Liver (tissue), 9 donors: ENCODE data around the gene SLX4IP. TPM values are rescaled to one million over a fixed set of nuclear protein-coding genes. Genes with fewer than 3 reads are reported as not detected.

ENCODE experiments used
- DNase-seq: peaks from one replicate; pipeline ENCODE4 v3.0.0-alpha.2; 2017; ENCODE audit warnings: low spot score
- H3K27ac ChIP-seq, 2 donors: one replicate each; pipeline ENCODE4 v1.7.0; 2013; ENCODE audit warnings: inconsistent platforms in 2 of 2, low read length in 2 of 2, control low read depth in 1 of 2, low read depth in 1 of 2, mild to moderate bottlenecking in 1 of 2
- H3K27me3 ChIP-seq, 4 donors: one replicate each; pipeline versions ENCODE4 v1.6.1 to v1.7.0; 2013; ENCODE audit warnings: low read length in 3 of 4, inconsistent platforms in 1 of 4, mild to moderate bottlenecking in 1 of 4, moderate library complexity in 1 of 4; ENCODE audit not compliant: control insufficient read depth in 4 of 4, insufficient read depth in 4 of 4
- H3K36me3 ChIP-seq, 4 donors: one replicate each; pipeline versions ENCODE4 v1.6.1 to v1.7.0; 2013; ENCODE audit warnings: low read length in 3 of 4, mild to moderate bottlenecking in 3 of 4, low read depth in 1 of 4, moderate library complexity in 1 of 4; ENCODE audit not compliant: control insufficient read depth in 4 of 4, insufficient read depth in 3 of 4
- H3K4me1 ChIP-seq, 4 donors: one replicate each; pipeline versions ENCODE4 v1.6.1 to v1.7.0; 2013; ENCODE audit warnings: low read length in 3 of 4, mild to moderate bottlenecking in 3 of 4, moderate library complexity in 1 of 4; ENCODE audit not compliant: control insufficient read depth in 4 of 4, insufficient read depth in 4 of 4
- H3K4me3 ChIP-seq, 3 donors: one replicate each; pipeline versions ENCODE4 v1.6.1 to v1.7.0; 2013; ENCODE audit warnings: low read length in 3 of 3, control low read depth in 1 of 3, low read depth in 1 of 3, mild to moderate bottlenecking in 1 of 3
- H3K9ac ChIP-seq, 2 donors: one replicate each; pipeline ENCODE4 v1.7.0; 2013; ENCODE audit warnings: low read length in 2 of 2, mild to moderate bottlenecking in 2 of 2, moderate library complexity in 2 of 2, control low read depth in 1 of 2, low read depth in 1 of 2
- H3K9me3 ChIP-seq, 4 donors: one replicate each; pipeline versions ENCODE4 v1.6.1 to v1.7.0; 2013; ENCODE audit warnings: low read length in 3 of 4; ENCODE audit not compliant: control insufficient read depth in 4 of 4
- EGR1 ChIP-seq, 2 donors: IDR thresholded peaks; 2 replicates each; pipeline ENCODE4 v1.6.1; 2016 to 2018; ENCODE audit warnings: antibody characterized with exemption in 2 of 2, low read depth in 2 of 2
- FOXA1 ChIP-seq: IDR thresholded peaks from 2 replicates; pipeline ENCODE4 v1.6.1; 2016; ENCODE audit warnings: antibody characterized with exemption
- GABPA ChIP-seq, 2 donors: IDR thresholded peaks in 1 of 2; conservative IDR thresholded peaks in 1 of 2; 2 replicates each; pipeline ENCODE4 v1.6.1; 2016; ENCODE audit warnings: antibody characterized with exemption in 2 of 2, mild to moderate bottlenecking in 1 of 2, moderate library complexity in 1 of 2
- HNF4A ChIP-seq, 2 donors: conservative IDR thresholded peaks; 2 replicates each; pipeline ENCODE4 v1.6.1; 2016; ENCODE audit warnings: antibody characterized with exemption in 2 of 2, mild to moderate bottlenecking in 2 of 2
- MAX ChIP-seq: IDR thresholded peaks from 2 replicates; pipeline ENCODE4 v1.6.1; 2016; ENCODE audit warnings: antibody characterized with exemption
- NR2F2 ChIP-seq: IDR thresholded peaks from 2 replicates; pipeline ENCODE4 v1.6.1; 2016; ENCODE audit warnings: antibody characterized with exemption
- RAD21 ChIP-seq, 2 donors: IDR thresholded peaks; 2 replicates each; pipeline ENCODE4 v1.6.1; 2016; ENCODE audit warnings: antibody characterized with exemption in 2 of 2, mild to moderate bottlenecking in 2 of 2
- REST ChIP-seq: IDR thresholded peaks from 2 replicates; pipeline ENCODE4 v1.6.1; 2016; ENCODE audit warnings: antibody characterized with exemption, mild to moderate bottlenecking
- RXRA ChIP-seq, 2 donors: IDR thresholded peaks; 2 replicates each; pipeline ENCODE4 v1.6.1; 2017 to 2018; ENCODE audit warnings: antibody characterized with exemption in 2 of 2, mild to moderate bottlenecking in 1 of 2
- SP1 ChIP-seq: IDR thresholded peaks from 2 replicates; pipeline ENCODE4 v1.6.1; 2018; ENCODE audit warnings: antibody characterized with exemption, mild to moderate bottlenecking
- TAF1 ChIP-seq: conservative IDR thresholded peaks from 2 replicates; pipeline ENCODE4 v1.6.1; 2016; ENCODE audit warnings: antibody characterized with exemption, mild to moderate bottlenecking
- YY1 ChIP-seq: IDR thresholded peaks from 2 replicates; pipeline ENCODE4 v1.6.1; 2016; ENCODE audit warnings: antibody characterized with exemption, mild to moderate bottlenecking
- ZBTB33 ChIP-seq: IDR thresholded peaks from 2 replicates; pipeline ENCODE4 v1.6.1; 2016; ENCODE audit warnings: antibody characterized with exemption
- WGBS: extraction: QIAGEN DNeasy Blood & Tissue Kit; methylation state at CpG from one replicate; pipeline ENCODE4 v1.1.7; 2013; 5-methylcytosine and 5-hydroxymethylcytosine counted together
- polyA plus RNA-seq, 2 donors: library from polyadenylated mRNA; stranded (reverse) in 1 of 2; unstranded in 1 of 2; fragments of 200-250 nt in 1 of 2; fragments of >200 nt in 1 of 2; fragmentation: Nextera tagmentation in 1 of 2; extraction: Ambion mirVana in 1 of 2; gene quantifications; one replicate each; pipeline versions ENCODE4 v1.2.1 to v1.2.3, GENCODE V29; 2013 to 2015
- total RNA-seq, 2 donors: library from RNA; depleted of rRNA; stranded (reverse); fragments of >200 nt; gene quantifications; one replicate each; pipeline ENCODE4 v1.2.3, GENCODE V29; 2014
- TF ChIP-seq, protein P1 (sequence below): fragments of 150-350 bp; IDR thresholded peaks from 2 replicates; pipeline ENCODE4 v1.5.1; 2017; ENCODE audit warnings: improper control_type of control experiment, low read depth, low read length; ENCODE audit not compliant: missing input control
- donor health status: healthy.
- donor health status: healthy.
- donor health status: healthy.
- donor health status: healthy.
- donor health status: healthy.

The SLX4IP gene
- total and polyA plus RNA-seq, 4 donors = 1.1 to 3.4 (median 2.7) TPM

DNA sequence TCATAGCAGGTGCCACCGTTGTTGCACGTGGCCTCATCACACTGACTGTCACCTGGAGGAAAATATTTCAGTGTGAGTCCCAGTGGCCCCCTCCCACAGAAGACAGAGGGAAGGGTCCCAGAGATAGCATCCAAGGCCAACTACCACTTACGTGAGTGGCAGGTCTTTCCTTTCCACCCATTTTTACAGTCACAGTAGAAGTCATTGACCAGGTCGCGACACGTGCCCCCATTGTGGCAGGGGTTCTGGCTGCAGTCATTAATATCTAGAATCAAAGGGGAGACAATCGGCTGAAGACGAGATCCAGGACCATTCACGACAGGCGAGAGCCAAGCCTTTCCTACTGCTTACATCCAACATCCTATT, 210.1 kb downstream of the SLX4IP start:
- 96% methylated on average over 10 of the region's 10 CpGs for WGBS

DNA sequence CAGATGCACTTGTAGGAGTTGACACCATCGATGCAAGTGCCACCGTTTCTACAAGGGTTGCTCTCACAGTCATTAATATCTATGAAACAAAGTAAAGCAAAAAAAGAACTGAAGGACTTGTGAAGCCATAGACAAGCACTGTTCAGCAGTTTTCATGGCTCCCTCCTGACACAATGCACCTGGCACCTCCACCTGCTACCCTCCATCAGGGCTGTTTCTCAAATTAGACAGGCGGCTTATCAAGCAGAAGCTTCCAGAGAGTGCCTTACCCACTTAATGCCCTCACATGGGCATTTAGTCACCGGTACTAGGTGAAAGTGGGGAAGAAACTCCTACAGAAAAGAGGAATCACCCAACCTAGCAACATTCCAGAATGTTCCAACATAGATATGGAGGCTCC, 210.9 kb downstream of the SLX4IP start:
- H3K9ac ChIP-seq = no peak overlapping the region
- no peak overlapping the region for H3K27ac ChIP-seq
- peaks cover 0 to 61% (median 9%) of the 10 kb centered on the region in 4 donors for H3K36me3 ChIP-seq
- 92% methylated on average over 4 of the region's 4 CpGs for WGBS
- H3K4me1 ChIP-seq = no peaks in the 10 kb centered on the region
- H3K4me3 ChIP-seq = no peak overlapping the region
- no peak for TF ChIP-seq RXRA (IDR thresholded peaks at IDR 0.05)
- TF ChIP-seq YY1 = no peak
- TF ChIP-seq, protein P1, sequence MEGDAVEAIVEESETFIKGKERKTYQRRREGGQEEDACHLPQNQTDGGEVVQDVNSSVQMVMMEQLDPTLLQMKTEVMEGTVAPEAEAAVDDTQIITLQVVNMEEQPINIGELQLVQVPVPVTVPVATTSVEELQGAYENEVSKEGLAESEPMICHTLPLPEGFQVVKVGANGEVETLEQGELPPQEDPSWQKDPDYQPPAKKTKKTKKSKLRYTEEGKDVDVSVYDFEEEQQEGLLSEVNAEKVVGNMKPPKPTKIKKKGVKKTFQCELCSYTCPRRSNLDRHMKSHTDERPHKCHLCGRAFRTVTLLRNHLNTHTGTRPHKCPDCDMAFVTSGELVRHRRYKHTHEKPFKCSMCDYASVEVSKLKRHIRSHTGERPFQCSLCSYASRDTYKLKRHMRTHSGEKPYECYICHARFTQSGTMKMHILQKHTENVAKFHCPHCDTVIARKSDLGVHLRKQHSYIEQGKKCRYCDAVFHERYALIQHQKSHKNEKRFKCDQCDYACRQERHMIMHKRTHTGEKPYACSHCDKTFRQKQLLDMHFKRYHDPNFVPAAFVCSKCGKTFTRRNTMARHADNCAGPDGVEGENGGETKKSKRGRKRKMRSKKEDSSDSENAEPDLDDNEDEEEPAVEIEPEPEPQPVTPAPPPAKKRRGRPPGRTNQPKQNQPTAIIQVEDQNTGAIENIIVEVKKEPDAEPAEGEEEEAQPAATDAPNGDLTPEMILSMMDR = no peak
- no peak for TF ChIP-seq REST
- TF ChIP-seq NR2F2 = no peak
- H3K9me3 ChIP-seq = no peaks in the 10 kb centered on the region
- no peak for DNase-seq
- H3K27me3 ChIP-seq = no peaks in the 10 kb centered on the region

More for the DNA sequence above, 210.1 kb downstream of the SLX4IP start:
- TF ChIP-seq RXRA (IDR thresholded peaks at IDR 0.05) = no peak
- TF ChIP-seq SP1 = no peak
- no peak for TF ChIP-seq ZBTB33
- no peak for TF ChIP-seq EGR1 (IDR thresholded peaks at IDR 0.05; ENCODE audit: low read depth in 2 of 2)
- no peak for TF ChIP-seq HNF4A (conservative IDR thresholded peaks at IDR 0.05)
- TF ChIP-seq YY1 = no peak
- TF ChIP-seq TAF1 = no peak
- no peak for TF ChIP-seq MAX
- TF ChIP-seq FOXA1 = no peak
- TF ChIP-seq GABPA (IDR thresholded peaks at IDR 0.05 in 1 of 2, conservative IDR thresholded peaks at IDR 0.05 in 1 of 2) = no peak
- TF ChIP-seq RAD21 (IDR thresholded peaks at IDR 0.05) = no peak
- Histone ChIP-seq H3K27ac (no peak overlapping the region), H3K27me3 (no peaks in the 10 kb centered on the region), H3K9ac (no peak overlapping the region), H3K4me3 (no peak overlapping the region), H3K36me3 (peaks cover 0 to 63% (median 13%) of the 10 kb centered on the region in 4 donors), H3K4me1 (no peaks in the 10 kb centered on the region), H3K9me3 (no peaks in the 10 kb centered on the region)
- DNase-seq = no peak
